Mesothelial cell of epicardium (in vitro differentiated cells): ENCODE results near the gene UHMK1. TPM values are rescaled to one million over a fixed set of nuclear protein-coding genes. Genes with fewer than 3 reads are reported as not detected.
"Not testable (repeated sequence)": the region's sequence is repeated elsewhere in the genome, so short reads cannot be mapped to it uniquely, and the experiment has no call there.

Experiments
- DNase-seq, 2 experiments: peaks; one replicate each; pipeline ENCODE4 v3.0.0; 2021; ENCODE audit warnings: low spot score in 2 of 2; ENCODE audit not compliant: unreplicated experiment in 2 of 2
- H3K27ac Mint-ChIP-seq: 2 replicates; pipeline ENCODE4 v1.8.0; 2021; ENCODE audit warnings: mixed read lengths
- H3K27me3 Mint-ChIP-seq: 2 replicates; pipeline ENCODE4 v1.8.0; 2021; ENCODE audit warnings: low read depth, mixed read lengths
- H3K36me3 Mint-ChIP-seq: 2 replicates; pipeline ENCODE4 v1.8.0; 2021; ENCODE audit warnings: mixed read lengths
- H3K4me1 Mint-ChIP-seq: 2 replicates; pipeline ENCODE4 v1.8.0; 2021; ENCODE audit warnings: mixed read lengths
- H3K4me3 Mint-ChIP-seq: 2 replicates; pipeline ENCODE4 v1.8.0; 2021; ENCODE audit warnings: mild to moderate bottlenecking, moderate library complexity, mixed read lengths
- H3K9me3 Mint-ChIP-seq: 2 replicates; pipeline ENCODE4 v1.8.0; 2021; ENCODE audit warnings: mixed read lengths
- total RNA-seq: library from RNA; stranded (reverse); gene quantifications from 3 replicates; pipeline ENCODE4 v1.2.1, GENCODE V29; 2021
- TF ChIP-seq, protein P1 (sequence below): fragments of 200-600 bp; sonication (generic); IDR thresholded peaks from one replicate; pipeline ENCODE4 v1.5.0; 2021; ENCODE audit warnings: antibody characterized with exemption; ENCODE audit not compliant: unreplicated experiment

The UHMK1 gene
- total RNA-seq, 1 donor from 2014 or later, result 23.6 TPM

GRCh38 chr1:162568802-162569201 lies 71.2 kb downstream of the UHMK1 start:
- peaks cover 11% of the 10 kb centered on the region for H3K36me3 Mint-ChIP-seq
- no peak overlapping the region for H3K4me3 Mint-ChIP-seq
- no peak overlapping the region for H3K27ac Mint-ChIP-seq
- TF ChIP-seq, protein P1, sequence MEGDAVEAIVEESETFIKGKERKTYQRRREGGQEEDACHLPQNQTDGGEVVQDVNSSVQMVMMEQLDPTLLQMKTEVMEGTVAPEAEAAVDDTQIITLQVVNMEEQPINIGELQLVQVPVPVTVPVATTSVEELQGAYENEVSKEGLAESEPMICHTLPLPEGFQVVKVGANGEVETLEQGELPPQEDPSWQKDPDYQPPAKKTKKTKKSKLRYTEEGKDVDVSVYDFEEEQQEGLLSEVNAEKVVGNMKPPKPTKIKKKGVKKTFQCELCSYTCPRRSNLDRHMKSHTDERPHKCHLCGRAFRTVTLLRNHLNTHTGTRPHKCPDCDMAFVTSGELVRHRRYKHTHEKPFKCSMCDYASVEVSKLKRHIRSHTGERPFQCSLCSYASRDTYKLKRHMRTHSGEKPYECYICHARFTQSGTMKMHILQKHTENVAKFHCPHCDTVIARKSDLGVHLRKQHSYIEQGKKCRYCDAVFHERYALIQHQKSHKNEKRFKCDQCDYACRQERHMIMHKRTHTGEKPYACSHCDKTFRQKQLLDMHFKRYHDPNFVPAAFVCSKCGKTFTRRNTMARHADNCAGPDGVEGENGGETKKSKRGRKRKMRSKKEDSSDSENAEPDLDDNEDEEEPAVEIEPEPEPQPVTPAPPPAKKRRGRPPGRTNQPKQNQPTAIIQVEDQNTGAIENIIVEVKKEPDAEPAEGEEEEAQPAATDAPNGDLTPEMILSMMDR, result no peak
- no peaks in the 10 kb centered on the region for H3K9me3 Mint-ChIP-seq
- H3K4me1 Mint-ChIP-seq, result peaks cover 6% of the 10 kb centered on the region
- DNase-seq, result no peak
- no peaks in the 10 kb centered on the region for H3K27me3 Mint-ChIP-seq

- Mint-ChIP-seq H3K36me3 (peaks cover 11% of the 10 kb centered on the region), H3K4me1 (no peaks in the 10 kb centered on the region), H3K27me3 (no peaks in the 10 kb centered on the region), H3K9me3 (no peaks in the 10 kb centered on the region), H3K27ac (no peak overlapping the region), H3K4me3 (no peak overlapping the region)
- TF ChIP-seq, protein P1, result no peak
- no peak for DNase-seq
Observed at GRCh38 chr1:162570718-162571117, 73.1 kb downstream of the UHMK1 start.

DNA sequence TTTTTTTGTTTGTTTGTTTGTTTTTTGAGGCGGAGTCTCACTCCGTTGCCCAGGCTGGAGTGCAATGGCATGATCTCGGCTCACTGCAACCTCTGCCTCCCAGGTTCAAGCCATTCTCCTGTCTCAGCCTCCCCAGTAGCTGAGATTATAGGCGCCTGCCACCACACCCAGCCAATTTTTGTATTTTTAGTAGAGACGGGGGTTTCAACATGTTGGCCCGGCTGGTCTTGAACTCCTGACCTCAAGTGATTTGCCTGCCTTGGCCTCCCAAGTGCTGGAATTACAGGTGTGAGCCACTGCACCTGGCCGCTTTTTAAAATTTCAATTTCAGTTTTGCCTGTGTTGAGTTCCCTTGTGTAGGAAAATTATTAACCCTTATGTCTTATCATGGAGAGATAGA lies 73.5 kb downstream of the UHMK1 start:
- not testable (repeated sequence) for H3K27me3 Mint-ChIP-seq, H3K4me3 Mint-ChIP-seq, H3K27ac Mint-ChIP-seq, H3K9me3 Mint-ChIP-seq, H3K4me1 Mint-ChIP-seq, DNase-seq
- peaks cover 11% of the 10 kb centered on the region for H3K36me3 Mint-ChIP-seq

- no peak overlapping the region for H3K27ac Mint-ChIP-seq
- H3K4me1 Mint-ChIP-seq, result no peaks in the 10 kb centered on the region
- no peaks in the 10 kb centered on the region for H3K9me3 Mint-ChIP-seq
Observed at GRCh38 chr1:162571696-162572095, 74.1 kb downstream of the UHMK1 start.

GRCh38 chr1:162573136-162573535 lies 75.5 kb downstream of the UHMK1 start:
- Mint-ChIP-seq H3K9me3 (no peaks in the 10 kb centered on the region), H3K27ac (no peak overlapping the region), H3K36me3 (peaks cover 12% of the 10 kb centered on the region), H3K4me1 (no peaks in the 10 kb centered on the region), H3K27me3 (no peaks in the 10 kb centered on the region), H3K4me3 (no peak overlapping the region)
- TF ChIP-seq, protein P1, result no peak
- no peak for DNase-seq

More at GRCh38 chr1:162571696-162572095, 74.1 kb downstream of the UHMK1 start:
- TF ChIP-seq, protein P1, result no peak
- no peak overlapping the region for H3K4me3 Mint-ChIP-seq
- no peak for DNase-seq
- H3K36me3 Mint-ChIP-seq, result peaks cover 14% of the 10 kb centered on the region
- H3K27me3 Mint-ChIP-seq, result no peaks in the 10 kb centered on the region

DNA sequence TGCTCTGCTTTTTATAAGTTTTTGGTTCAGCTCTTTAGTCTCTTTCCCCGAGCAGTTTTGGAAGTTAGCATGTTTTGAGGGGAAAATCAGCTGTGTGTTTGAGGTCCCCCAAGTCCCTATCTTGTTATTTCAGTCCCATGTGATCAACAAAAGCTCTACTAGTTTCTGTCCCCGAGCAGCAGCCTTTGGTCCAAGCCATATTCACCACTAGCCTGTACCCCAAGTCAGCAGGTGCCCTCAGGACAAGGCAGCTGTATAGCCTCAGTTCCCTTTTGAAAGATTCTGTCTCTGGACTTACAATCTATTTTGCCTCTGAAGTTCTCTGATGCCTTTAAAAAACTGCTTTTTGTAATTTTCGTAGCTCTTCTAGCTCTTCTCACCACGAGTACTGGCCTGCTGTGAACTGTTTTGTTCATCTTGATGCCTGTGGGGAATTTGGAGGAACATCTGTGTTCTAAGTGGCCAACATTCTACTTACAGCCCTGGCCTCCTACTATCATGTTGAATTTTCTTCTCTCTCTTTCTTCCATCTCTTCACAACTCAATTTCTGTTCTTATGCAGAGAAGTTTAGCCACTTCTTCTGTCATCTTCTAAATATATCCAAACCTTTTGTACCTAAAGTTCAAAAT lies 80.6 kb downstream of the UHMK1 start:
- Mint-ChIP-seq H3K27ac (no peak overlapping the region), H3K36me3 (peaks cover 25% of the 10 kb centered on the region), H3K4me3 (no peak overlapping the region), H3K4me1 (no peaks in the 10 kb centered on the region), H3K27me3 (no peaks in the 10 kb centered on the region), H3K9me3 (no peaks in the 10 kb centered on the region)
- TF ChIP-seq, protein P1, result no peak
- no peak for DNase-seq
